OCI-LY7 (cell line): ENCODE measurements around the gene KPNA3. TPM values are rescaled to one million over a fixed set of nuclear protein-coding genes. Genes with fewer than 3 reads are reported as not detected.

ENCODE experiments used
- BruUV-seq: library from RNA; stranded (reverse); fragments of 400-500 nt; replicated peaks from 2 replicates; lab custom pipeline; 2021; lab: Mats Ljungman, UMichigan
- CTCF ChIA-PET: fragments of 300-600 bp; sonication (Branson Sonifier 250); formaldehyde crosslinking; loops from one replicate; lab custom pipeline; 2022; ENCODE audit warnings: antibody characterized with exemption; ENCODE audit not compliant: unreplicated experiment; lab: Charles Lee
- POLR2A ChIA-PET: fragments of 300-600 bp; sonication (Branson Sonifier 250); formaldehyde crosslinking; loops from one replicate; lab custom pipeline; 2022; ENCODE audit warnings: antibody characterized with exemption; lab: Charles Lee
- DNase-seq: peaks from one replicate; pipeline ENCODE4 v3.0.0-alpha.2; 2015; ENCODE audit warnings: low spot score
- H2AFZ ChIP-seq: fragments of 200-600 bp; sonication (generic), shearing (Covaris generic); 2 replicates; pipeline ENCODE4 v1.6.1; 2014; ENCODE audit warnings: mild to moderate bottlenecking, antibody characterized with exemption, low read length, moderate library complexity
- H3K27ac ChIP-seq: fragments of 200-600 bp; sonication (generic); 2 replicates; pipeline ENCODE4 v1.5.1; 2014; ENCODE audit warnings: mixed run types, low read depth, mild to moderate bottlenecking, moderate library complexity, low read length, inconsistent platforms; ENCODE audit not compliant: poor library complexity, severe bottlenecking
- H3K36me3 ChIP-seq: fragments of 200-600 bp; sonication (generic); 2 replicates; pipeline ENCODE4 v1.6.1; 2014; ENCODE audit warnings: mild to moderate bottlenecking, antibody characterized with exemption, low read length, moderate library complexity, mixed read lengths; ENCODE audit not compliant: insufficient read depth
- H3K4me1 ChIP-seq: fragments of 200-600 bp; sonication (generic); 2 replicates; pipeline ENCODE4 v1.5.1; 2014; ENCODE audit warnings: mild to moderate bottlenecking, low read length; ENCODE audit not compliant: insufficient read depth, poor library complexity, severe bottlenecking
- H3K4me2 ChIP-seq: fragments of 200-600 bp; sonication (generic); 2 replicates; pipeline ENCODE4 v1.6.1; 2014; ENCODE audit warnings: mild to moderate bottlenecking, low read length
- H3K4me3 ChIP-seq: fragments of 200-600 bp; sonication (generic); 2 replicates; pipeline ENCODE4 v1.5.1; 2014; ENCODE audit warnings: mild to moderate bottlenecking, low read depth, low read length; ENCODE audit not compliant: poor library complexity, severe bottlenecking
- H3K79me2 ChIP-seq: fragments of 200-600 bp; sonication (generic); 2 replicates; pipeline ENCODE4 v1.6.1; 2016; ENCODE audit warnings: low read depth, mild to moderate bottlenecking, low read length, moderate library complexity, mixed read lengths; ENCODE audit not compliant: insufficient read depth
- H3K9me2 ChIP-seq: fragments of 200-600 bp; sonication (generic); 2 replicates; pipeline ENCODE4 v1.6.1; 2016; ENCODE audit warnings: mild to moderate bottlenecking, low read length, mixed read lengths; ENCODE audit not compliant: insufficient read depth
- H3K9me3 ChIP-seq: fragments of 200-600 bp; sonication (generic); 2 replicates; pipeline ENCODE4 v1.6.1; 2014; ENCODE audit warnings: mild to moderate bottlenecking, mixed run types, low read length, mixed read lengths
- H4K20me1 ChIP-seq: fragments of 200-600 bp; sonication (generic); 2 replicates; pipeline ENCODE4 v1.6.1; 2014; ENCODE audit warnings: mild to moderate bottlenecking, antibody characterized with exemption, low read length, moderate library complexity, mixed read lengths; ENCODE audit not compliant: insufficient read depth
- CTCF ChIP-seq: fragments of 200-600 bp; sonication (generic); conservative IDR thresholded peaks from 2 replicates; pipeline ENCODE4 v1.5.1; 2014; ENCODE audit warnings: mild to moderate bottlenecking, antibody characterized with exemption, low read length, moderate library complexity, mixed read lengths
- EZH2phosphoT487 ChIP-seq: fragments of 200-600 bp; sonication (generic); IDR thresholded peaks from 2 replicates; pipeline ENCODE4 v1.6.1; 2018; ENCODE audit warnings: low read depth, borderline replicate concordance, mild to moderate bottlenecking, mixed run types, antibody characterized with exemption, low read length, moderate library complexity, mixed read lengths
- intact Hi-C: fragments of 100-400 bp; cut with micrococcal nuclease; formaldehyde crosslinking; loops from one replicate; pipeline ENCODE4 v1.10.0; 2022; ENCODE audit not compliant: unreplicated experiment
- total RNA-seq, 2 experiments: library from RNA; depleted of rRNA in 1 of 2; stranded (reverse); fragments of >200 nt in 1 of 2; shearing (Covaris generic) in 1 of 2; gene quantifications; 2 replicates each; pipeline ENCODE4 v1.2.3, GENCODE V29; 2014 to 2022

The KPNA3 gene
- total RNA-seq, 2 experiments from 2014 or later = 18.2 to 41.1 TPM

- ChIA-PET POLR2A (interaction anchor here (0.6 to 1.1 kb wide), 5 partner anchors 9 to 128 kb away, joined by 3 to 5 read pairs (median 3); no protein-coding TSS in a partner anchor), CTCF (no interaction called here)
- BruUV-seq = no TSS peak
- Histone ChIP-seq H3K36me3 (peaks cover 66% of the 10 kb centered on the region), H3K4me3 (no peak overlapping the region), H2AFZ (no peak overlapping the region), H3K9me2 (no peaks in the 10 kb centered on the region), H3K79me2 (no peaks in the 10 kb centered on the region), H3K4me2 (no peak overlapping the region), H3K9me3 (no peaks in the 10 kb centered on the region), H4K20me1 (no peaks in the 10 kb centered on the region), H3K27ac (no peak overlapping the region), H3K4me1 (peaks cover under 1% of the 10 kb centered on the region)
- intact Hi-C loops = loop anchor here (2.0 kb wide), 1 partner anchor 170 kb away; no protein-coding TSS in a partner anchor
- TF ChIP-seq EZH2phosphoT487 = no peak
- peak; percentile 65 for TF ChIP-seq CTCF
- peak; percentile 34 for DNase-seq
Observed at GRCh38 chr13:49679246-49679645, 113.2 kb downstream of the KPNA3 start.

- no peak for DNase-seq
- ChIA-PET CTCF (no interaction called here), POLR2A (interaction anchor here (0.6 to 1.1 kb wide), 2 partner anchors 104 to 129 kb away, joined by 3 read pairs; no protein-coding TSS in a partner anchor)
- H3K9me2 ChIP-seq = no peaks in the 10 kb centered on the region
- no peak overlapping the region for H3K27ac ChIP-seq
- H3K4me2 ChIP-seq = no peak overlapping the region
- H2AFZ ChIP-seq = no peak overlapping the region
- H3K4me1 ChIP-seq = no peaks in the 10 kb centered on the region
- peaks cover 62% of the 10 kb centered on the region for H3K36me3 ChIP-seq
- BruUV-seq = no TSS peak
- H3K4me3 ChIP-seq = no peak overlapping the region
- intact Hi-C loops = loop anchor here (2.0 kb wide), 1 partner anchor 170 kb away; no protein-coding TSS in a partner anchor
- no peaks in the 10 kb centered on the region for H3K79me2 ChIP-seq
- no peak for TF ChIP-seq EZH2phosphoT487
- TF ChIP-seq CTCF = no peak
- no peaks in the 10 kb centered on the region for H4K20me1 ChIP-seq
- no peaks in the 10 kb centered on the region for H3K9me3 ChIP-seq
Observed at GRCh38 chr13:49678191-49678914, 114.1 kb downstream of the KPNA3 start.
